SJSA1 (cell line): ENCODE data around the gene MYO18A. TPM values are rescaled to one million over a fixed set of nuclear protein-coding genes. Genes with fewer than 3 reads are reported as not detected.

ENCODE experiments used
- DNase-seq, 2 experiments: peaks; one replicate each; pipeline ENCODE4 v3.0.0-alpha.2; 2015 to 2020; ENCODE audit warnings: low spot score in 2 of 2, low read depth in 1 of 2
- H3K27ac ChIP-seq: fragments of 250-450 bp; sonication (Bioruptor Pico); 2 replicates; pipeline ENCODE4 v1.5.1; 2020; ENCODE audit warnings: mild to moderate bottlenecking, moderate library complexity
- H3K27me3 ChIP-seq: fragments of 250-450 bp; sonication (Bioruptor Pico); replicated peaks from 2 replicates; pipeline ENCODE4 v1.5.1; 2020; ENCODE audit warnings: mild to moderate bottlenecking, moderate library complexity
- H3K36me3 ChIP-seq: fragments of 250-450 bp; sonication (Bioruptor Pico); 2 replicates; pipeline ENCODE4 v1.5.1; 2020; ENCODE audit warnings: mild to moderate bottlenecking
- H3K4me1 ChIP-seq: fragments of 250-450 bp; sonication (Bioruptor Pico); replicated peaks from 2 replicates; pipeline ENCODE4 v1.6.1; 2021; ENCODE audit warnings: mild to moderate bottlenecking
- H3K4me3 ChIP-seq: fragments of 250-450 bp; sonication (Bioruptor Pico); 2 replicates; pipeline ENCODE4 v1.5.1; 2020; ENCODE audit warnings: mild to moderate bottlenecking
- H3K9me3 ChIP-seq: fragments of 250-450 bp; sonication (Bioruptor Pico); replicated peaks from 2 replicates; pipeline ENCODE4 v1.5.1; 2020; ENCODE audit warnings: mild to moderate bottlenecking
- total RNA-seq: library from RNA; depleted of rRNA; stranded (reverse); fragments of >200 nt; shearing (Covaris generic); gene quantifications from 2 replicates; pipeline ENCODE4 v1.2.3, GENCODE V29; 2014

Gene MYO18A
- total RNA-seq, 1 experiment from 2014 or later: 13.4 TPM

DNA sequence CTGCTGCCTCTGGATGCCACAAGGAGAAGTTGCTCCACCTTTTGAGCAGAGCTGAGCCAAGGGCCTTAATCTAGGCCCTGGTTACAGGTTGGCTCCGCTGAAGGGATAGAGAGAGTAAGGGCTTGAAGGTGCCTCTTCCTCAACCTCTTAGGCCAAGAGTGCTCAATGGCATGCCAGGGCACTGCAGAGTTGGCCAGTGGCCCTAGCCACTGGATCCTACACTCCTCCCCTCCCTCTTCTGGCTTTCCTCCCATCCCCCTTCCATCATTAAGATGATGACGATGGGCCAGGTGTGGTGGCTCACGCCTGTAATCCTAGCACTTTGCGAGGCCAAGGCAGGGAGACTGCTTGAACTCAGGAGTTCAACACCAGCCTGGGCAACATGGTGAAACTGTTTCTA, 50.5 kb downstream of the MYO18A start:
- no peaks in the 10 kb centered on the region for H3K27me3 ChIP-seq
- H3K27ac ChIP-seq: no peak overlapping the region
- no peak for DNase-seq
- H3K4me3 ChIP-seq: no peak overlapping the region
- peaks cover 16% of the 10 kb centered on the region for H3K4me1 ChIP-seq
- 0 out of 2 replicates have a peak, but pooled peaks cover 3% of the 10 kb centered on the region for H3K9me3 ChIP-seq
- no peaks in the 10 kb centered on the region for H3K36me3 ChIP-seq

DNA sequence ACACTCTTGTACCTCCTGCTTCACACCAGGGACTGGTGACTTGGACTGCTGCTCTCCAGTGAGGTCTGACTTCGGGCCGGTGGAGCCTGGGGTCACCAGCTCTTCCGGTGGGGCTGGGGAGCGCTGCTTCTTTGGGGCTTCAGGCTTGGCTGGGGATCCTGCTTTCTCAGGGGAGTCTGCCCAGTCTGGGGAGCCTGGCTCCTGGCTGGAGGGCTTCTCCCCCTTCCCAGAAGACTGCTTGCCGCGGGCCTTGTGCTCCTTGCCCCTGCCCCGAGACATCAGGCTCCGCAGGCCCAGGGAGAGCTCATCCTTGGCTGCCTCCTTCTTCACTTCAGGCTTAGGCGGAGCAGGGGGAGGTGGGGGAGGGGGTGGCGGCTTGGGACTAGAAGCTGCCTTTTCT, 52.4 kb downstream of the MYO18A start:
- Histone ChIP-seq H3K27ac (no peak overlapping the region), H3K27me3 (no peaks in the 10 kb centered on the region), H3K4me3 (no peak overlapping the region), H3K4me1 (peaks cover 9% of the 10 kb centered on the region), H3K36me3 (no peaks in the 10 kb centered on the region), H3K9me3 (no peaks in the 10 kb centered on the region)
- no peak for DNase-seq

DNA sequence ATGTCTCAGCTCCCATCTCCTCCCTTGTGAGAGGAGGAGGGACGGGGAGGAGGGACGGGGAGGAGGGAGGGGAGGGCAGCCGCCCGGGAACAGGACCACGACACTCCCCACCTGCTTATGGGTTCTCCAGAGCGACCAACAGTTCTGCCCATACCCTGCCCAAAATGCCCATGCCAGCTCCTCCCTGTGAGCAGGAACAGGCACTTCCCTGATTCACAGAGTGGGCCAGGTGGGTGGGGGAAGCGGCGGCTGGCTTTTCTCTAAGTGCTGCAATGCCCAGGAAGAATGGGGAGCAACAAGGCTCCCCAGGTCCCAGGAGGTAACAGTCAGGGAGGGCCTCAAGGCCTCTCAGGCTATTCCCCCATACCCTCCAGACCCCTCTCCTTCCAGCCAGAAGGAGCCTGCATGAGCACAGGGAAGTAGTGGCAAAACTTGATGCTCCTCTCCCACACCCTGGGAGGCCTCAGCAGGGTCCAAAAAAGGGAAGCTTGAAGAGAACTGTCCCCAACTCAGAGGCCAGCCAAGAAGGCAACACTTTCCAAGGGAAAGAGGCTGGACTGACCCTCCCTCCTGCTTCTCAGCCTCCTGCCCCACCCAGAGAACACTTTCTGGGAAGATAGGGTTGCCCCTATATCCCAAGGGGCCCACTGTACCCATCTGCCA, 53.8 kb downstream of the MYO18A start:
- Histone ChIP-seq H3K27ac (no peak overlapping the region), H3K27me3 (no peaks in the 10 kb centered on the region), H3K36me3 (no peaks in the 10 kb centered on the region), H3K4me3 (no peak overlapping the region), H3K9me3 (no peaks in the 10 kb centered on the region), H3K4me1 (no peaks in the 10 kb centered on the region)
- no peak for DNase-seq

DNA sequence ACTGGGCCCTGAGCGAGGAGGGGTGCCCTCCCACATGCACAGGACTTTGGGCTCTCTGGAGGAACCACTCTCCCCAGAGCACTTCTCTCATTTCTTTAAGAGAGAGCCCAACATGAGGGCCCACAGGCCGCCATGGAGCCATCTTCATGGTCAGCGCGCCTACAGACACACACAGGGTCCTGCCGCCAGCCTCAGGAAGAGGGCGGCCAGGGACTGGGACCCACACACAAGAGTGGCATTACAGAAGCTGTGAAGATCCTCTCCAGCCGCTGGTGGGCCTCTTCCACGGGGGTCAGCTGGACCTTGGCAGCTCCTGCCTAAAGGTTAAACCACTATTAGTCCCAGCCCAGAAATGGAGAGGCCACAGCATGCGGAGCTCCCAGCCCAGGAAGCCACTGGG, 54.5 kb downstream of the MYO18A start:
- Histone ChIP-seq H3K36me3 (no peaks in the 10 kb centered on the region), H3K27me3 (no peaks in the 10 kb centered on the region), H3K4me3 (no peak overlapping the region), H3K4me1 (no peaks in the 10 kb centered on the region), H3K27ac (no peak overlapping the region), H3K9me3 (no peaks in the 10 kb centered on the region)
- no peak for DNase-seq

DNA sequence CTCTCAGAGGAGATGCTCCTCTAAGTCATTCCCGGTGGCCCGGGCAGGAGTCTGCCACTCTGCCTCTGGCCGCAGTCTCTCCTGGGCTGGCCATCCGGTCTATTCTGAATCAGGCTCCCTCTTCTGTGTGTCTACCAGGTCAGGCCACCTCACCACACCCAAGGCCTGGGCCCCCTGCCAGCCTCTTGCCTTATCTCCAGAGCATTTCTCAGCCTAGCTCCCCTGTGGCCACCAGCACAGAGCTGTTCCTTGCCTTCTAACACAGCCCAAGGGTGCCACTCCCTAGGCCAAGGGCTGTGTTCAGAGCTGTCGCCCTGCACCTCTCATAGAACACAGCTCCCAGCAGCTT, 55.3 kb downstream of the MYO18A start:
- Histone ChIP-seq H3K9me3 (no peaks in the 10 kb centered on the region), H3K36me3 (no peaks in the 10 kb centered on the region), H3K27ac (no peak overlapping the region), H3K4me1 (no peaks in the 10 kb centered on the region), H3K27me3 (no peaks in the 10 kb centered on the region), H3K4me3 (no peak overlapping the region)
- DNase-seq: no peak

DNA sequence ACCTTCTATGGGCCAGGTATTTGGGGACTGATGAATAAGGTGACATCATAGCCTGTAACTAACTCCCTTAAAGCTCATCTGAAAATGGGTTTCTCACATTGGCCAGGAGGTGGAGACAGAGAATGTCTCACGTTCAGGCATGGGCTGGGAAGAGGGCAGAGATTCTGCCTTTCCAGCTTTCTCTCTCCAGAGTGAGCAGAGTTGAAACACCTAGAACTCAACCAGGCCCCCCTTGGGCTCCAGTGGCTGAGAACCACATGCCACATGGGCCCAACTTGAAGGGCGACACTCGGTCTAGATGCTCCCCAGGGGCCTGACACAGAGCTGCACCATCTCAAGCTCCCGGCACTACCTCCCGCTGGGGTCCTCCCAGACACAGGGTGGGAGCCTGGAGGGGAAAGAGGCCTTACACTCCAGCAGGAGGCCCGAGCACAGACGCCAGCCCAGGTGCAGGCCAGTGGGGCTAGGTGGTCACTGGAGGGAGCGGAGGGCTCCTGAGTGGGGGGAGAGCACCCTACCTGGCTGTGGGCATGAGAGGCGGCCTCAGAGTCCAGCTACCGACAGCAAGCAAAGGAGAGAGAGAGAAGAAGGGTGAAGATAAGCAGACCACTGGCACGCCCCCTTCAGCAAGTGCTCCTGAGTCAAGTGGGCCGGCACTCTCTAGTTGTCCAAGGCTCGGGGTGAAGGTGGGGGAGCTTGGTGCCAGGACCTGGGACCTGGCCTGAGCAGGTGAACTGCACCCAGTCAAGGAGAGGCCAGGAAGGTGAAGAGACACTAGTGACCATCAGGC, 55.9 kb downstream of the MYO18A start:
- peak in 1 of 2 experiments; percentile 45 for DNase-seq
- Histone ChIP-seq H3K4me1 (no peaks in the 10 kb centered on the region), H3K27ac (no peak overlapping the region), H3K27me3 (no peaks in the 10 kb centered on the region), H3K9me3 (no peaks in the 10 kb centered on the region), H3K4me3 (no peak overlapping the region), H3K36me3 (no peaks in the 10 kb centered on the region)

DNA sequence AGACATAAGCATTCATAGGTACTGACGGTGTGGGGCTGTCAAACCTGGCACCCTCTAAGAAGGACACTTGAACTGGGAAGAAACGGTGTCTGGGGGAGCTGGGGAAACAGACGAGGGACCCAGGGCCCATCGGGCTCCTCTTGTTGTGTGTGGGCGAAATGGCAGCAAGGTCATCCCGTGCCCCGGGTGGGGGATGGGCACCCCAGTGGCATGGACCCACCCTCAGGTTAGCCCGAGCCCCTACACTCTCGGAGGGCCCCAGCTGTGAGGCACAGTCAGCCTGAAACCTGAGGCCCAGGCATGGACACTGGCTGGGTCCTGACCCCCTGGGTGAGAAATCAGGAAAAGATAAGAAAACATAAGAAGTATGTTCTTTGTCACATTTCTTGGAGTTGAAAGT, 57.1 kb downstream of the MYO18A start:
- no peak for DNase-seq
- H3K27ac ChIP-seq: no peak overlapping the region
- H3K36me3 ChIP-seq: no peaks in the 10 kb centered on the region; the same call in 1 of the 2 replicates
- no peaks in the 10 kb centered on the region for H3K4me1 ChIP-seq
- H3K9me3 ChIP-seq: no peaks in the 10 kb centered on the region
- no peak overlapping the region for H3K4me3 ChIP-seq
- H3K27me3 ChIP-seq: no peaks in the 10 kb centered on the region

DNA sequence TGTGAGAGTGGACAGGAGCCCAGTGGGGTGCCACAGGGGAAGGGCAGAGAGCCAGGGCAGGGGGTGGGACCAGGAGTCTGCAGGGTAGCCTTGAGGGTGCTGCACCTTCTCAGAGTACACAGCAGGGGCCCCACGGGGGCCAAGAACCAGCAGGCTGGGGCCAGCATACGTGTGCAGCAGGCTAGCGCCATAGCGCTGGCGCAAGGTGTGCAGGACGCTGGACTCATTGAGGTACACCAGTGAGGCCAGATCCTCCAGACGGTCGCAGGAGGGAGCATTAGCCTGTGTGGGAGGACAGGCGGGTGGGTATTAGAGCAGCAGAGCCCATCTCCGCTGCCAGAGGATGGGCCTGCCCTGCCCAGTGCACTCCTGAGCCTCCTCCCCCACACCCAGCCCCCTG, 58.8 kb downstream of the MYO18A start:
- H3K27ac ChIP-seq: no peak overlapping the region
- H3K36me3 ChIP-seq: no peaks in the 10 kb centered on the region; the same call in none of the 2 replicates
- H3K4me3 ChIP-seq: no peak overlapping the region
- H3K4me1 ChIP-seq: no peaks in the 10 kb centered on the region
- DNase-seq: no peak
- no peaks in the 10 kb centered on the region for H3K9me3 ChIP-seq
- H3K27me3 ChIP-seq: no peaks in the 10 kb centered on the region

DNA sequence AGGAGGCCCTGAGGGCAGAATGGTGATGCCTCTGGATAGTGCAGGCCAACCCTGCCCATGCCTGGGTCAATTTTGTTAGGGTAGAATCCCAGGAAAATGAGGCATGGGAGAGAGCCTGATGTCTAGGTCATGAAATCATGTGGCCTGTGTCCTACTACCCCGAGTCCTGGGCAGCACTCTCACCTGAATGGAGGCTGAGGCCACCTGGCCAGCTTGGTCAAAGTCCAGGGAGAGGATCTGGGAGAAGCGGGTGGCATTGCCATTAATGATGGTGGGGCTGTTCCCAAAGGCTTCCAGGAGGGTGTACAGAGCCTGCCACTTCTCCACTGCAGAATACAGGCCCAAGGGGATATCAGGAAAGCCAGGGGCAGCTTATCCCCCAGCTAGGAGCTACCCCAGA, 59.8 kb downstream of the MYO18A start:
- no peaks in the 10 kb centered on the region for H3K9me3 ChIP-seq
- no peaks in the 10 kb centered on the region for H3K27me3 ChIP-seq
- H3K4me1 ChIP-seq: no peaks in the 10 kb centered on the region
- no peak overlapping the region for H3K4me3 ChIP-seq
- H3K36me3 ChIP-seq: no peaks in the 10 kb centered on the region; the same call in none of the 2 replicates
- H3K27ac ChIP-seq: no peak overlapping the region
- DNase-seq: no peak

DNA sequence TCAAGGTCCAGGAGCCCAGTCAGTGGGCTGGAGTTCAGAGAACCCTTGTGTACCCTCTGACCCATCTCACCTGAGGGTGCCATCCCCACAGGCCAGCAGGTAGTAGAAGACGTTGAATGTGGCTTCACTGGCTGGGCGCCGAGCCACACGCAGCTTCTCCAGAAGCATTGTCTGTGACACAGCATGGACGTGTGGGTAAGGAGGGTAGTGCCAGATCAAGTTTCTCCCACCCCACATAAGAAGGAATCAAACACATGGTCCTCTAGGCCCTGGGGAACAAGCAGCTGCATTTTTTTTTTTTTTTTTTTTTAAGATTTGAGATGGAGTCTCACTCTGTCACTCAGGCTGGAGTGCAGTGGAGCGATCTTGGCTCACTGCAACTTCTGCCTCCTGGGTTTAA, 60.9 kb downstream of the MYO18A start:
- no peak for DNase-seq
- H3K36me3 ChIP-seq: peaks cover 4% of the 10 kb centered on the region
- H3K27me3 ChIP-seq: no peaks in the 10 kb centered on the region
- H3K9me3 ChIP-seq: no peaks in the 10 kb centered on the region
- no peaks in the 10 kb centered on the region for H3K4me1 ChIP-seq
- H3K4me3 ChIP-seq: no peak overlapping the region
- no peak overlapping the region for H3K27ac ChIP-seq

DNA sequence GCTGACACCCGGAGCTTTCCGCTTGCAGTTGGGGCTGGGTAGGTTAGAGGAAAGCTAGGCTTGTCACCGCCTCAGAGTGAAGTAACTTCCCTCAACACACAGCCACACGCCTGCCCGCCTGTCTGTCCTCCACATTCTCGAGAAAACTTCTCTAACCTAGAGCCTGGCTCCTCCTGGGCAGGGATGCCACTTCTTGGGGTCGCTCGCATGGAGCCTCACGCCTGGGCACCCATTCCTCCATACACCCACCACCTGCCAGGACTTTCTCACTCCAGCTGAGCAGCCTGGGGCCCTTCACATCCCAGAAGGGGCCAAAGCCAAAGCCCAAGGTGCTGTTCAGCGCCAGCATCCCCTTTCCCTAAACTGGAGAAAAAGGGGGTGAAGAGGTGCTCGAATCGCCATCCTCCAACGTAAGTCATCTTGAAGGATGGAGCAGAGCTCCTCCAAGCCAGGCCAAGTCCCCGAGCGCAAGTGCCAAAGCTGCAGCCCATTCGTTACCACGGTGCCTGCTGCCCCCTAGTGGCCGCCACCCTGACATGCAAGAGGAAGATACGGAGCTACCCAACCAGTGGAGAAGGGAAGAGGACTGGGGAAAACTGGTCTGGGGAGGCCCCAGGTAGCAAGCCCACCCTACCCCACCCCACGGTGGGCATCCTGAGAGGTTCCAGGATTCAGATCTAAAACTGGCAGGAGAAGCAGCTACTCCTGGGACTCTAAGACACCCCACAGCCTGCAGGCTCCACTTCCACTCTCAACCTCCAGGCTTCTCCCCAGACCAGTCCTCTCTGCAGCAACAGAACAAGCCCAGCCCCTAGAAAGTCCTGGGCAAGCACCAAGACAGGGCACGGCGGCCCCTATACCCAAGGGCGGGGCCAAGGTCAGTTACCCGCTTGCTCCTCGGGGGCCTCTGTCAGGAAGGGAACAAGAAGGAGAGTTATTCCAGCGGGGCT, 63.1 kb downstream of the MYO18A start:
- Histone ChIP-seq H3K27me3 (no peaks in the 10 kb centered on the region), H3K27ac (no peak overlapping the region), H3K9me3 (no peaks in the 10 kb centered on the region), H3K4me3 (no peak overlapping the region), H3K4me1 (no peaks in the 10 kb centered on the region), H3K36me3 (peaks cover 4% of the 10 kb centered on the region)
- DNase-seq: peak; percentile 51 to 76

DNA sequence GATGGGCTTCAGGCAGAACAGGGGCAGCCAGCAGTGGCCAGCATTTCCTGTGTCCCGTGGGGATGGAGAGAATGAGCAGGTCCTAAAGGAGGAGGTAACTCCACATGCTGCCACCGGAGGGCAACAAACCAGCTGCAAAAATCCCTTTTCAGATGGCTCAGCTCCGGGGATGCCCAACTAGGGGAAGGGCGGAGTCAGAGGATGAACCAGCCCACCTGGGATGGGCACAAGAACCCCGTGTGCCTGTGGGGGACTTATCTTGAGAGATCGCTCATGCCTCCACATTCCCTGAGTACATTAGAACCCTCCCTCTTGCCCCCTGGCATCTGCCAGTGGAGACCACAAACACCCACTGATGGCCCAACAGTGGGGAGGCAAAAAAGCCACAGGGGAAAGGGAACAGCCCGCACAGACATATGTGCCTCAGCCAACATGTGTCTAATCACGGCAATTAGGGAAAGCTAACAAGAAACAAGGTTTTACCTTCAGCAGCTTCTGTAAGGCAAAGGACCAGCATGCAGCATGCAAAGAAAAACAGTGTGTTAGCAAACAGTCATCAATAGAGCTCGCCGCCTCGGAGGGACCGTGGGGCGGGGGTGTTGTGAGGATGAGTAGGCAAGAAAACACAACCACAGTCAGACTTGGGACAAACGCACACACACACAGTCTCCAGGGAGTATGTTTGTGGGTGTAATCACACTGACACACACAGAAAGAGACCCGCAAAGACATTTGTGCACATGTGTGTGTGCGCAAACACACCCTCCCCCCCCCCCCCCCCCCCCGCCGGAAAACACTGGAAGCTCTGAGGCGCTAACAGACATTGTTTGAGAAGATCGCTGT, 64.0 kb downstream of the MYO18A start:
- Histone ChIP-seq H3K4me1 (no peaks in the 10 kb centered on the region), H3K36me3 (peaks cover 10% of the 10 kb centered on the region), H3K27me3 (no peaks in the 10 kb centered on the region), H3K4me3 (no peak overlapping the region), H3K9me3 (no peaks in the 10 kb centered on the region), H3K27ac (no peak overlapping the region)
- peak; percentile 34 to 62 for DNase-seq

DNA sequence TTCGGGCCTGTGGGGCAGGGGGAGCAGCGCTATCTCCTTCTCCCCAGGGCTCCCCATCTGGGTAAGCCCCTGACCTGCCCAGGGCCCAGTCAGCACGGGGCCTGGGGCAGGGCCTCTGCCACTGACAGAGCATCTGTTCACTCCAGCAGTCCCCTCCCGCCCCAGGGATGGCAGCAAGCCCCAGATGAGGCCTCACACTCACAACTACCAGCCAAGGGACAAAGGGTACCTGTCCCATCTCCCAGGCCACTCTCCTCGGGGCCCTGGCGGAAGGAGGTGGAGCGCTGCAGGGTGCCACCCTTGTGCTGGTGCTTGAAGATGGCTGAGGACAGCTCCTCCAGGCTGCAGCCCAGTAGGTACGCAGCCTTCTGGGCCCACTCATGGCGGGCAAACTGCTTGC, 64.8 kb downstream of the MYO18A start:
- no peak overlapping the region for H3K4me3 ChIP-seq
- H3K27me3 ChIP-seq: no peaks in the 10 kb centered on the region
- no peak for DNase-seq
- H3K4me1 ChIP-seq: no peaks in the 10 kb centered on the region
- no peak overlapping the region for H3K27ac ChIP-seq
- no peaks in the 10 kb centered on the region for H3K9me3 ChIP-seq
- peaks cover 13% of the 10 kb centered on the region for H3K36me3 ChIP-seq
